Transverse colon (tissue), 4 donors: ENCODE measurements around the gene CNKSR2. TPM values are rescaled to one million over a fixed set of nuclear protein-coding genes. Genes with fewer than 3 reads are reported as not detected.

Experiments
- DNase-seq: peaks from one replicate; pipeline ENCODE4 v3.0.0-alpha.2; 2019
- H3K27ac ChIP-seq, 4 donors: fragments of 200-600 bp; sonication (generic); 2 replicates each; pipeline ENCODE4 v1.5.1; 2016 to 2018; ENCODE audit warnings: inconsistent platforms in 4 of 4
- H3K27me3 ChIP-seq: fragments of 200-600 bp; sonication (generic); 2 replicates; pipeline ENCODE4 v1.5.1; 2017; ENCODE audit warnings: inconsistent platforms
- H3K36me3 ChIP-seq, 4 donors: fragments of 200-600 bp; sonication (generic); 2 replicates each; pipeline ENCODE4 v1.5.1; 2017 to 2019; ENCODE audit warnings: inconsistent platforms in 4 of 4
- H3K4me1 ChIP-seq, 4 donors: fragments of 200-600 bp; sonication (generic); 2 replicates each; pipeline ENCODE4 v1.5.1; 2017 to 2020; ENCODE audit warnings: inconsistent platforms in 4 of 4
- H3K4me3 ChIP-seq, 4 donors: fragments of 200-600 bp; sonication (generic); 1 replicate in 1 of 4; 2 replicates in 3 of 4; pipeline versions ENCODE4 v1.5.1 to v1.6.1; 2017 to 2019; ENCODE audit warnings: inconsistent platforms in 4 of 4
- H3K9me3 ChIP-seq, 2 donors: fragments of 200-600 bp; sonication (generic); 2 replicates each; pipeline ENCODE4 v1.5.1; 2017 to 2019; ENCODE audit warnings: inconsistent platforms in 2 of 2
- EP300 ChIP-seq: sonication (generic); formaldehyde crosslinking; IDR thresholded peaks from one replicate; pipeline ENCODE4 v1.6.1; 2017; ENCODE audit warnings: antibody characterized with exemption, low read depth
- POLR2A ChIP-seq: fragments of 450-650 bp; IDR thresholded peaks from one replicate; pipeline ENCODE4 v1.6.1; 2016; ENCODE audit warnings: antibody characterized with exemption, mild to moderate bottlenecking, moderate library complexity
- POLR2AphosphoS5 ChIP-seq, 3 donors: sonication (generic); formaldehyde crosslinking; IDR thresholded peaks; one replicate each; pipeline ENCODE4 v1.6.1; 2016; ENCODE audit warnings: antibody characterized with exemption in 3 of 3
- WGBS, 2 donors: methylation state at CpG; one replicate each; pipeline ENCODE4 v1.1.5; 2018; ENCODE audit warnings: low coverage in 1 of 2; 5-methylcytosine and 5-hydroxymethylcytosine counted together
- in situ Hi-C, 4 donors: fragments of 200-750 bp; cut with MboI; loops; one replicate each; pipeline versions ENCODE4 v1.15.0 to v1.15.1; 2017; ENCODE audit warnings: low sequenced_read_pairs in 3 of 4, low pct_ligation_motif_present in 1 of 4, low pct_unique_long_range_greater_than_20kb in 1 of 4
- intact Hi-C: fragments of 100-400 bp; cut with DNase I; formaldehyde crosslinking; loops from one replicate; pipeline ENCODE4 v1.15.1; 2023; ENCODE audit warnings: low total_unique reads
- total RNA-seq, 4 donors: library from RNA; depleted of rRNA; stranded (reverse); fragments of >200 nt; gene quantifications; one replicate each; pipeline ENCODE4 v1.1.0, GENCODE V29; 2016
- TF ChIP-seq, protein P1 (sequence below), 5 experiments: fragments of 200-600 bp in 3 of 5; fragments of 450-650 bp in 2 of 5; sonication (generic) in 3 of 5; IDR thresholded peaks; 1 replicate in 2 of 5; 2 replicates in 3 of 5; pipeline ENCODE4 v1.5.1; 2016 to 2017; ENCODE audit warnings: antibody characterized with exemption in 5 of 5, inconsistent platforms in 3 of 5, mild to moderate bottlenecking in 2 of 5, moderate library complexity in 1 of 5

CNKSR2 gene
- total RNA-seq, 4 donors from 2014 or later: 0.55 to 15.0 (median 2.7) TPM; not detected in 1

DNA sequence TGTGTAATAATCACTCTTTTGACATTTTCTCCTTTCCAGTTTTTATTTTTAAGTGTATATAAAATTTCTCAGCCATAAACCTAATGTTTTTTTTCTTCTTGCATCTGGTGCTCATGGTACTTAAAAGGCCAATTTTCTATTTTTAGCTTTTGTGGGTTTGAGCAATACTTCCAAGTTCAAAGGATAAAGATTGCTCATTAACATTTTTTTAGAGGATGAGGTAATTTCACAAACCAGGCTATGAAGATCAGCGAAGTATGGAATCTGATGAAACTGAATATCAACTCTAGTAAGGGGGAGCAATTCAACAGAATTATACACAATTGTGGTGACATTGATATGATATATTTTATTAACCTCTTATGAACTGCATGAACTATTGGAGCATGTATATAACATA lies 309.7 kb downstream of the CNKSR2 start:
- WGBS, 2 donors: 65% methylated on average over 1 of the region's 1 CpG; no CpG with 5 or more reads in 1 of the 2 donors
- in situ Hi-C loops (no loop called here), intact Hi-C loops (no loop called here)
- H3K9me3 ChIP-seq: no peaks in the 10 kb centered on the region
- H3K4me3 ChIP-seq: no peak overlapping the region
- no peaks in the 10 kb centered on the region for H3K36me3 ChIP-seq
- H3K27ac ChIP-seq: no peak overlapping the region
- no peaks in the 10 kb centered on the region for H3K4me1 ChIP-seq
- no peaks in the 10 kb centered on the region for H3K27me3 ChIP-seq
- TF ChIP-seq POLR2A (no peak), POLR2AphosphoS5 (IDR thresholded peaks at IDR 0.05) (no peak), EP300 (no peak)
- TF ChIP-seq, protein P1, sequence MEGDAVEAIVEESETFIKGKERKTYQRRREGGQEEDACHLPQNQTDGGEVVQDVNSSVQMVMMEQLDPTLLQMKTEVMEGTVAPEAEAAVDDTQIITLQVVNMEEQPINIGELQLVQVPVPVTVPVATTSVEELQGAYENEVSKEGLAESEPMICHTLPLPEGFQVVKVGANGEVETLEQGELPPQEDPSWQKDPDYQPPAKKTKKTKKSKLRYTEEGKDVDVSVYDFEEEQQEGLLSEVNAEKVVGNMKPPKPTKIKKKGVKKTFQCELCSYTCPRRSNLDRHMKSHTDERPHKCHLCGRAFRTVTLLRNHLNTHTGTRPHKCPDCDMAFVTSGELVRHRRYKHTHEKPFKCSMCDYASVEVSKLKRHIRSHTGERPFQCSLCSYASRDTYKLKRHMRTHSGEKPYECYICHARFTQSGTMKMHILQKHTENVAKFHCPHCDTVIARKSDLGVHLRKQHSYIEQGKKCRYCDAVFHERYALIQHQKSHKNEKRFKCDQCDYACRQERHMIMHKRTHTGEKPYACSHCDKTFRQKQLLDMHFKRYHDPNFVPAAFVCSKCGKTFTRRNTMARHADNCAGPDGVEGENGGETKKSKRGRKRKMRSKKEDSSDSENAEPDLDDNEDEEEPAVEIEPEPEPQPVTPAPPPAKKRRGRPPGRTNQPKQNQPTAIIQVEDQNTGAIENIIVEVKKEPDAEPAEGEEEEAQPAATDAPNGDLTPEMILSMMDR (IDR thresholded peaks at IDR 0.05): no peak
- no peak for DNase-seq

DNA sequence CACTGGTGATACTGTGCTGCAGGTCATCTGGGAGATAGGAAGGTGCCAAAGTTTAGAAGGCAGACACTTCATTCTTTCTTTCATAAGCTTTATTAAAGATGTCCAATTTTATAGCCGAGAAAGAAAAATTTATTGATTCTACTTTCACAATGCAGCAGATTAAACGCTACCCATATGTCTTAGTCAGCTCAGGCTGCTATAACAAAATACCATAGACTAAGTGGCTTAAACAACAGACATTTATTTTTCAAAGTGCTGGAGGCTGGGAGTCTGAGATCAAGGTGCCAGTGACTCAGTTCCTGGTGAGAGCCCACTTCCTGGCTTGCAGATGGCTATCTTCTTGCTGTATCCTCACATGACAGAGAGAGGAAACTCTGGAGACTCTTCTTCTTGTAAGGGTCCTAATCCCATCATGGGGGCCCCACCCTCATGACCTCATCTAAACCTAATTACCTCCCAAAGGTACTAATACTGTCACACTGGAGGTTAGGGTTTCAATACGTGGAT lies 317.3 kb downstream of the CNKSR2 start:
- Histone ChIP-seq H3K27me3 (no peaks in the 10 kb centered on the region), H3K4me1 (no peaks in the 10 kb centered on the region), H3K27ac (no peak overlapping the region), H3K9me3 (no peaks in the 10 kb centered on the region), H3K4me3 (no peak overlapping the region), H3K36me3 (no peaks in the 10 kb centered on the region)
- TF ChIP-seq, protein P1 (IDR thresholded peaks at IDR 0.05): no peak
- no peak for TF ChIP-seq POLR2AphosphoS5 (IDR thresholded peaks at IDR 0.05)
- TF ChIP-seq EP300: no peak
- TF ChIP-seq POLR2A: no peak
- in situ Hi-C loops (no loop called here), intact Hi-C loops (no loop called here)
- DNase-seq: no peak
- 74% methylated on average over 3 of the region's 3 CpGs; no CpG with 5 or more reads in 1 of the 2 donors for WGBS, 2 donors

DNA sequence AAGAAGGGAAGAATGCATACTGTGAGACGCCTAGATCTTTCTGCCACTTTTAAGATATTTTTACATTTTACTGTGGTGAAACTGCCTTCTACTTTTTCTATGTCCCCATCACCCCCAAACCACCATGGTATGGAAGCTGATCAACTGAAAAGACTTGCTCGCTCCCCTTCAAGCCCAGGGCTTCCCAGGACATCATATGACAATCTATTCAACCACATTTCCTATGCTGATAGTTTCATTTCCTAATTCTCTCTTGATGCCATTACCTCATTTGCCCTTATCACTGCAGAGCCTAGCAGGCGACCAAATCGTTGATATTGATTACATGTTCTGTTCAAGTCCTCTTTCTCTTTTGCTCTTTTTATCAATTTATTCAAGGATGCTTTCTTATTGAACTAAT lies 324.1 kb downstream of the CNKSR2 start:
- Histone ChIP-seq H3K4me1 (no peaks in the 10 kb centered on the region), H3K36me3 (no peaks in the 10 kb centered on the region), H3K9me3 (no peaks in the 10 kb centered on the region), H3K4me3 (no peak overlapping the region), H3K27ac (no peak overlapping the region), H3K27me3 (no peaks in the 10 kb centered on the region)
- DNase-seq: no peak
- 66 to 70% methylated on average over 2 to 4 of the region's 4 CpGs for WGBS, 2 donors
- TF ChIP-seq POLR2AphosphoS5 (IDR thresholded peaks at IDR 0.05): no peak
- TF ChIP-seq POLR2A: no peak
- TF ChIP-seq, protein P1 (IDR thresholded peaks at IDR 0.05): no peak
- in situ Hi-C loops: no loop called here
- intact Hi-C loops: no loop called here

DNA sequence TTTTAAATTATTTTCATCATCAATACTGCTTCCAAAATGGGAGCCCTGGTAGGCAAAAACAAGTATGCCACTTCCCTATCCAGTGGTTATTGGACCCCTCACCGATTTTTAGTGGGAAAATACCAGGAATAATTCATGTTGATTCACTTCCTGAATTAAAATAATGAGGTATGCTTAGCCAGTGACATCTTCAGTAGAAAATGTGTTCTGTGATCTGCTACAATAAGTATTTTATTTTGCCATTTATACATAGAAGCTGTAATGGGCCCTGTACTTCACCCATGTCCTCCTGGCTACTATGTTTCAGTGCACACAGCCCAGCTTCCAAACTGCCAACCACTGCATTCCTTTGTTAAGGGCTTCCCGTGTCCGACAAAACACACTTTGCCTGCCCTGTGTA lies 324.9 kb downstream of the CNKSR2 start:
- H3K27me3 ChIP-seq: no peaks in the 10 kb centered on the region
- no peak for TF ChIP-seq EP300
- TF ChIP-seq, protein P1 (IDR thresholded peaks at IDR 0.05): no peak
- TF ChIP-seq POLR2A: no peak
- TF ChIP-seq POLR2AphosphoS5 (IDR thresholded peaks at IDR 0.05): no peak
- intact Hi-C loops: no loop called here
- H3K27ac ChIP-seq: no peak overlapping the region
- WGBS, 2 donors: 70 to 83% methylated on average over 1 to 3 of the region's 3 CpGs
- no peak for DNase-seq
- in situ Hi-C loops: no loop called here
- H3K4me3 ChIP-seq: no peak overlapping the region
- H3K4me1 ChIP-seq: no peaks in the 10 kb centered on the region
- H3K36me3 ChIP-seq: no peaks in the 10 kb centered on the region
- H3K9me3 ChIP-seq: no peaks in the 10 kb centered on the region
